ENCODE data around the gene PTPDC1.

The PTPDC1 gene

GRCh38 chr9:94140418-94140780, 56.1 kb downstream of the PTPDC1 start:
- TF ChIP-seq MYC (IDR thresholded peaks at IDR 0.05; ENCODE audit: low read depth, low read length) (no peak), POLR2A (IDR thresholded peaks at IDR 0.05; ENCODE audit: extremely low read depth, insufficient read length) (no peak), CTCF (IDR thresholded peaks at IDR 0.05; ENCODE audit: low read depth, low read length) (no peak)
- TF ChIP-seq, protein P1, sequence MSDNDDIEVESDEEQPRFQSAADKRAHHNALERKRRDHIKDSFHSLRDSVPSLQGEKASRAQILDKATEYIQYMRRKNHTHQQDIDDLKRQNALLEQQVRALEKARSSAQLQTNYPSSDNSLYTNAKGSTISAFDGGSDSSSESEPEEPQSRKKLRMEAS (IDR thresholded peaks at IDR 0.05; ENCODE audit: low read depth, low read length), result no peak
- DNase-seq (ENCODE audit: low read depth), result no peak
- H3K4me3 ChIP-seq (ENCODE audit: low read depth, low read length), result no peak overlapping the region

- no peak overlapping the region for H3K4me3 ChIP-seq (ENCODE audit: low read depth, low read length)
- DNase-seq (ENCODE audit: low read depth), result no peak
- TF ChIP-seq CTCF (IDR thresholded peaks at IDR 0.05; ENCODE audit: low read depth, low read length) (no peak), MYC (IDR thresholded peaks at IDR 0.05; ENCODE audit: low read depth, low read length) (no peak), POLR2A (IDR thresholded peaks at IDR 0.05; ENCODE audit: extremely low read depth, insufficient read length) (no peak)
- TF ChIP-seq, protein P1 (IDR thresholded peaks at IDR 0.05; ENCODE audit: low read depth, low read length), result no peak
These were observed 56.8 kb downstream of the PTPDC1 start for GRCh38 chr9:94140791-94141790.

- no peak overlapping the region for H3K4me3 ChIP-seq (ENCODE audit: low read depth, low read length)
- no peak for DNase-seq (ENCODE audit: low read depth)
- TF ChIP-seq POLR2A (IDR thresholded peaks at IDR 0.05; ENCODE audit: extremely low read depth, insufficient read length), result no peak
- no peak for TF ChIP-seq CTCF (IDR thresholded peaks at IDR 0.05; ENCODE audit: low read depth, low read length)
- TF ChIP-seq MYC (IDR thresholded peaks at IDR 0.05; ENCODE audit: low read depth, low read length), result no peak
- TF ChIP-seq, protein P1 (IDR thresholded peaks at IDR 0.05; ENCODE audit: low read depth, low read length), result no peak
These were observed 58.1 kb downstream of the PTPDC1 start for GRCh38 chr9:94142353-94142752.

- TF ChIP-seq, protein P1 (IDR thresholded peaks at IDR 0.05; ENCODE audit: low read depth, low read length), result no peak
- no peak for TF ChIP-seq POLR2A (IDR thresholded peaks at IDR 0.05; ENCODE audit: extremely low read depth, insufficient read length)
- TF ChIP-seq CTCF (IDR thresholded peaks at IDR 0.05; ENCODE audit: low read depth, low read length), result no peak
- no peak for TF ChIP-seq MYC (IDR thresholded peaks at IDR 0.05; ENCODE audit: low read depth, low read length)
- no peak for DNase-seq (ENCODE audit: low read depth)
- H3K4me3 ChIP-seq (ENCODE audit: low read depth, low read length), result no peak overlapping the region
These were observed 60.1 kb downstream of the PTPDC1 start for GRCh38 chr9:94144394-94144793.

DNA sequence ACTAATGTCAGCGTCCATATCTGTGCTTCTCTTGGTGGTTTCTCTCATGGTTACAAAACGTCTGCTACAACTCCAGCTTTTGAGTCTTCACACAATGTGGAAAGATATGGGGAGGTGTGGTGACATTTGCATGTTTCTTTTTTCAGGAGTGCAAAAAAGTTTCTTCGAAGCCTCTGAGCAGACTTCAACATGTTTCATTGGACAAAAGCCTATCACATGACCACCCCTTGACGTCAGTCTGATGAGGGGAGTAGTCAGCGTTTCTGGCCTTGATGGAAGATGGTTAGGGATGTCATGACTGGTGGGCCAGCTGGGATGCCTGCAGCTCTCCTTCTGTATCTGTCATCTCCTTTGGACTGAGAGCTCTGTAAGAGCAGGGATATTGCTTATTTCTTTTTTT, 61.4 kb downstream of the PTPDC1 start:
- no peak for DNase-seq (ENCODE audit: low read depth)
- H3K4me3 ChIP-seq (ENCODE audit: low read depth, low read length), result no peak overlapping the region
- TF ChIP-seq POLR2A (IDR thresholded peaks at IDR 0.05; ENCODE audit: extremely low read depth, insufficient read length) (no peak), MYC (IDR thresholded peaks at IDR 0.05; ENCODE audit: low read depth, low read length) (no peak), CTCF (IDR thresholded peaks at IDR 0.05; ENCODE audit: low read depth, low read length) (no peak)
- TF ChIP-seq, protein P1 (IDR thresholded peaks at IDR 0.05; ENCODE audit: low read depth, low read length), result no peak
